HG02588 (cell line): ENCODE results near the gene DDX27.

Experiments
- ATAC-seq: cut with Tn5 transposase; IDR thresholded peaks from one replicate; pipeline ENCODE4 v1.9.1; 2021; ENCODE audit warnings: mild to moderate bottlenecking, moderate library complexity; ENCODE audit not compliant: unreplicated experiment

Gene DDX27

DNA sequence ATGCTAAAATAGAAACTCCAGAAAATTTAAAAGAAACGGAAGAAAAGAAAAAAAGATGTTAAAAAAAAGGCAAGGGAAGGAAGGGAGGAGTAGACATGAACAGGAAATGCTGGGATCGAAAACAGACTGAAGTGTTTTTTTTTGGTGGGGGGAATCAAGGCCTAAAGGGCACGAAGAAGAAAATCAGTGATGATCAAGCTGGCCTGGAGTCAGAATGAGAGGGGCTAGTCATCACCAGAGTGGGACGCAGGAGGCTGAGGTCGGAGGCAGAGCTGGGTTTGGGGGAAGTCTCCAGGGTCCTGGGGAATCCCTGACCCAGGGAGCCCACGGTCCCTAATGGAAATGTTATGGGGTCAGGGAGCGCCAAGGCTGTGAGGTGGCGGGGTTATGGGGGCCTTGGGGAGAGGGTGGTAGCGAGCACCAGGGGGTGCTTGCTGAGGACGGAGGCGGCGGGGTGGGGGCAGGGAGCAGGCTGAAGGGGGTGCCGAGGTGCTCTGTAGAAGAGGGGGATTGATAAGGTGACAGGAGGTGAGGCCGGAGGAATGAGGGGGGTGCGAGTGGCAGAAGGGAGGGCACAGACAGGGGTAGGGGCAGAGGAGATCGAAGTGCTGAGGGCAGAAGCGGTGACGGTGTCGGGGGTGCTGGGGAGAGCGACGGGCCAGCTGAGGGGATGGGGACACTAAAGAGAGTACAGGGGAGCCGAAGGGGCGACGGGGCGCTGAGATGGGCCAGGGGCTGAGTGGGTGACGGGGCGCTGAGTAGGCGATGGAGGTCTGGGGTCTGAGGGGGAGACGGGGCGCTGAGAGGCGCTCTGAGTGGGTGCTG, 58.0 kb downstream of the DDX27 start:
- no peak for ATAC-seq

DNA sequence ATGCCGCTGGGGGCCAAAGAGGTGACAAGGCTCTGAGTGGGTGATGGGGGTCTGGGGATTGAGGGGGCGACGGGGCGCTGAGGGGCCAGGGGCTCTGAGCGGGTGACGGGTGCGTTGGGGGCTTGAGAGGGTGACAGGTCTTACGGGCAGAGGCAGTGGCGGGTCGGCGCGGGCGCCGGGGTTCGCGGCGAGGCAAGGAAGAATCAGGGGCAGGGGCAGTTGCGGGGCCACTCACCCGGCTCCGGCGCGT, 58.5 kb downstream of the DDX27 start:
- no peak for ATAC-seq

- peak; percentile 81 for ATAC-seq
Measured at GRCh38 chr20:49278036-49278817, 59.0 kb downstream of the DDX27 start, which contains the start of gene ZNFX1. TSS of gene ZNFX1 (minus strand) at chr20:49278057. CDS start at chr20:49275839, 2,218 bp downstream.

GRCh38 chr20:49278818-49279676, 59.8 kb downstream of the DDX27 start:
- no peak for ATAC-seq

DNA sequence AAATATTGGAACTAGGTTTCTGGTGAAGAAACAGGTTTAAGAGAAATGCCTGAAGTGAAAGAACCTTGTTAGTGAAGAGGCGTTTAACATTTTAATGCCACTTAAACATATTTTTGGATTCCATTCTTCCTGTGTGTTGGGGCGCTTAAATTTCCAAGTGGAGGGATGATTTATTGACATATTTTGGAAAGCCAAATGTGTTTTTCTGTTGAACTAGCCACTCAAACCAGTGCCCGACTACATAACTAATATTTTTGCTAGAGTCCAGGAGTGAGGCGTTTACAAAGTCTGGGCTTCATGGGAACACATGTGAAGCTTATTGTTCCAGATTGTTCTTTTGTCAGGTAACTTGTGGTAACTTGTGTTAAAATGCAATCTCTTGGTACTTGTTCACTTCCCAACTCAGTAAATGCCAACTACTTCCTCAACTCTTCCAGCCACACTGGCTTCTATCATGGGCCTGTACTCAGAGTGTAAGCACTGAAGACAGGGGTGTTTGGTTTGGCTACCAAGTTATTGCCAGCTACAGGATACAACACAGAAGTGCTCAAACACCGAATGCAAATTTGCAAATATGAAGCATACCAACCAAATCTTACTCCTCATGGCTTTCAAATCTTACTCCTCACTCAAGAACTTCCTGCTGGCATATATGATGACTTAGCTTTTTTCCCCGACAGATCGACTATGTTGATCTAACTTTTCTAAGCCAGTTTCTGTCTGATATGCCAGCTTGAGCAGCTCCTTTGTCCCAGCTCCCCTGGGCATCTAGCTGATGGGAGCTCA, 60.7 kb downstream of the DDX27 start:
- ATAC-seq = no peak

- no peak for ATAC-seq
Measured at GRCh38 chr20:49280463-49281058, 61.3 kb downstream of the DDX27 start.

DNA sequence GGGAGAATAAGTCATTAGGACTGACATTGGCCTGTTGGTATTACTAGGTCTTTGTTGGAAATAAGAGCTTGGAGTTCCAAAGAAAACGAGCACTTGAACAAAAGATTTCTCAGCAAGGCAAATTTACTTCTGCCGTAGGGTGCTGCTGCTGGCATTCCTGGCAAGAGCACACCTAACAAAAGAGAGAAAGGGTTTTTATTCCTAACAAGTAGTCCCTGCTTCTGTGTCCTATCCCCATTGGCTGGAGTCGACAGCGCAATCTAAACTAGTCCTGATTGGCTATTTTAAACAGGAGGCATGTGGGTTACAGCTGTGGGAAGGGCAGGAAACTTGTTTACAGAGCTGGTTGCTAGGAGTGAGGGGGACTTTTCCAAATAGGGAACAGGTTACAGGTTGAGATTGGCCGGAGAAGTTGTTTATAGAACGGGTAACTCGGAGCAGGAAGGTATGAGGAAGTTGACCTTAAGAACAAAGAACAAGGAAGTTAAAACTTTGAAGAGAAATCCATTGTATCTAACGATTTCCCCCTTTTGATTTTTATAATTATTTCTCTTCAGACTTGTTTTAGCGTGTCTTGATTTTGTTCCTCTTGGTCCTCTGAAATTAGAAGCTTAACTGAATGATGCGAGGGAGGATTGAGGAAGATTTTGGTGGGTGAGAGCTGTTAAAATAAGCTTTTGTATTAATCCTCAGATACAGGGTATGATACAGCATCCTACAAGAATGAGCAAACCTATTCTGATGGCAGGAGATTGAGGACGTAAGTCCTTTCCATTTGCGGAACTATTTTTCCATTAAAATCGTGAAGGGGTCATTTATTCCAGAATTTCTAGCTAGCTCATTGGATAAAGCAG, 62.1 kb downstream of the DDX27 start:
- ATAC-seq = no peak

DNA sequence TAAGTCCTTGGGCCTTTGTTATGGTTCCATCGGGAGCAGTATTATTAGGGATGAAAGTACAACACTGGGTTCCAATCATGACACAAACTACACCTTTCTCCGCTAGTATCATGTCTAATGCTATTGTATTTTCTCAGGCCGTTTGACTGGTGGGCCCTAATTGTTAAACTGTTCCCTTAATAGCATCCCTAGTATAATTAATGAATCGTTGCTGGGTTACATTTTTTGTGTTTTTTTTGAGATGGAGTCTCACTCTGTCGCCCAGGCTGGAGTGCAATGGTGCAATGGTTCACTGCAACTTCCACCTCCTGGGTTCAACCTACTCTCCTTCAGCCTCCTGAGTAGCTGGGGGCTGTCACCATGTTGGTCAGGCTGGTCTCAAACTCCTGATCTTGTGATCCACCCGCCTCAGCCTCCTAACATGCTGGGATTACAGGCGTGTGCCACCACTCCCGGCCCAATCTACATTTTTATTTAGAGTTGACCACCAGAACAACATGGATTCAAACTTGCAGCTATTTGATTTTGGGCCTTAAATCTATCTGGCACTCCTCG, 62.8 kb downstream of the DDX27 start:
- no peak for ATAC-seq

- ATAC-seq = no peak
Measured at GRCh38 chr20:49282584-49283171, 63.5 kb downstream of the DDX27 start.

DNA sequence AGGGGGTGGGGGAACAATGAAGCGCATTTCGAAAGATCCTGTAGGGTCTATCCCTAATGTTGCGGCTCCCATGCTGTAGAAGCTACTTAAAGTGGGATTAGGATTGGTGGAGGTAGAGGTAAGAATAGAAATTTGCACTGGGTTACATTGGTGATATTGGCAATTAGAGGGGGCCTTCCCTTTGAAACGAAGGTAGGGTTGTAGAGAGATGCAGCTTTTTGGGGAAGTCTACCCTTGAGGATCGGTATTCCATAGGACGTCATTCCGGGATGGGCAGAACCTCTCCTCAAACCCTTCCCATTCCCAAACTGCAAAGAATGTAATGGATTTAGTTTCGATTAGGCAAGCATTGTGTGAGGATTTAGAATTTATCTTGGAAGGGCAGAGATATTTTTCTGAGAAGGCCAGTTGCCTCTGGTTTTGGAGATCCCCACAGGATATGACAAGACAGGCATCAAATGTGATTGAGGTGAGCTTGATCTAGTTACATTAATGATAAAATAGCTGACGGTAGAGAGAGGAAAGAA, 64.0 kb downstream of the DDX27 start:
- no peak for ATAC-seq

DNA sequence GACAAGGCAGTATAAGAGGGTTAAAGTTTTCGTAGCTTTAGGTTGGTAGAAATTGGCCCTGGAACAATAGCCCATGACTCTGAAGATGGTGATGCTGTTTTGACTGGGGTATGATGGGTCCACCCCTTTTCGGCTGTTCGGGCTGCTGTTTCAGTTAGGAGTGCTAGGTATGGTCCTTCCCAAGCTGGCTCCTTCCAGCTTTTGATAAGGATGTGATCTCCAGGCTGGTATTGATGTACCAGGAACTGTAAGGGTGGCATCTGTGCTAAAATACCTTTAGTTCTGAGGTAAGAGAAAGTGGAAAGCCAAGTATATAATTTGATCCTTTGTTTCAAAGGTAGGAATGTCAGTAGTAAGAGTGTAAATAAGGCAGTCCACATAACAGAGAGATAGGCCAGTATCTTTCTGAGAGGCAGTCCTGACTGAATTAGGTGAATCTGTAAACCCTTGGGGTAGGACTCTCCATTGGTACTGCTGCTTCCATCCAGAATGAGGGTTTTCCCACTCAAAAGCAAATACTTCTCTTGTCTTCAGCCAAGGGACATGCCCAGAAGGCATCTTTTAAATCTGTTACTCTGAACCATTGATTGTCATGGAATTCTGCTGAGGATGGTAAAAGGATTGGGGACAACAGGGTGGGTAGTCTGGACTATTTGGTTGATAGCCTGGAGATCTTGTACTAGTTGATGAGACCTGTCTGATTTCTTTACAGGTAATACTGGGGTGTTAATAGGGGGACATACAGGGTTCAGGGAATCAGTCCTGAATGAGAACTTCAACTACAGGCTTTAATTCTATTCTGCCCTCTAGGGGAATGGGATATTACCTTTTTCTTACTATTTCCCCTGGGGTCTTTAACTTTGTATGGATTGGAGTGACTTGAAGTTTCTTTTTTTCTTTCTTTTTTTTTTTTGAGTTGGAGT, 64.7 kb downstream of the DDX27 start:
- no peak for ATAC-seq

- no peak for ATAC-seq
Measured at GRCh38 chr20:49284818-49285217, 65.6 kb downstream of the DDX27 start.

GRCh38 chr20:49285233-49285668, 66.0 kb downstream of the DDX27 start:
- ATAC-seq = no peak

DNA sequence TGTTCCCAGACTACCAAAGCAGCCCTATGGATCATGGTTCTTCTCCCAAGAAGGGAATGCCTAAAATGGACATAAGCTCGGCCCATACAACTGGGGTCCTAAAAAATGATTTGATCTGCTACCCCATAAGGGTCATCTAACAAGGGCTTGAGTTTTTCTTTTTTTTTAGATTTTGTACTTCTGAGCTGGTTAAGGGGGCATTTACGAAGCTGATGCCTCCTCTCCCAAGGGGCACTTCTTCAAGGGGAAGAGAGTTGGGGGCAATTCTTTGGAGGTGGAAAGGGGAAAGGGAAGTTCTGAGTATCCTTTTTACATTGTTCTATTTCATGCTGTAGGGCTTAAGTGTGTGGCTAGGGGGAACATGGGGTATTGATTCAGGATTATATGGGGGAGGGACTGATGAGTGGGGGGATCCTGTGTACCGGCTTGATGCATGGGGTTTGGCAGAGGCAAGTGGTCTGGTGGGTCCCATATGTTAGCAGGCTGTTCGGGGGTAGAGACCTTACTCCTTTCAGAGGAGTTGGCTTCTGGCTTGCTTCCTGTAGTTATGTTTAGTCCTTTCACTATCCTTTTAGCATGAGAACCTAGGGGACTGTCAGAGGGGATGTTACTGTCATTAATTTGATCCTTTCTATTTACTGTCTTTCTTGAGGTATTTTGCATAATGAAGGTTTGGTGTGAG, 66.7 kb downstream of the DDX27 start:
- no peak for ATAC-seq

DNA sequence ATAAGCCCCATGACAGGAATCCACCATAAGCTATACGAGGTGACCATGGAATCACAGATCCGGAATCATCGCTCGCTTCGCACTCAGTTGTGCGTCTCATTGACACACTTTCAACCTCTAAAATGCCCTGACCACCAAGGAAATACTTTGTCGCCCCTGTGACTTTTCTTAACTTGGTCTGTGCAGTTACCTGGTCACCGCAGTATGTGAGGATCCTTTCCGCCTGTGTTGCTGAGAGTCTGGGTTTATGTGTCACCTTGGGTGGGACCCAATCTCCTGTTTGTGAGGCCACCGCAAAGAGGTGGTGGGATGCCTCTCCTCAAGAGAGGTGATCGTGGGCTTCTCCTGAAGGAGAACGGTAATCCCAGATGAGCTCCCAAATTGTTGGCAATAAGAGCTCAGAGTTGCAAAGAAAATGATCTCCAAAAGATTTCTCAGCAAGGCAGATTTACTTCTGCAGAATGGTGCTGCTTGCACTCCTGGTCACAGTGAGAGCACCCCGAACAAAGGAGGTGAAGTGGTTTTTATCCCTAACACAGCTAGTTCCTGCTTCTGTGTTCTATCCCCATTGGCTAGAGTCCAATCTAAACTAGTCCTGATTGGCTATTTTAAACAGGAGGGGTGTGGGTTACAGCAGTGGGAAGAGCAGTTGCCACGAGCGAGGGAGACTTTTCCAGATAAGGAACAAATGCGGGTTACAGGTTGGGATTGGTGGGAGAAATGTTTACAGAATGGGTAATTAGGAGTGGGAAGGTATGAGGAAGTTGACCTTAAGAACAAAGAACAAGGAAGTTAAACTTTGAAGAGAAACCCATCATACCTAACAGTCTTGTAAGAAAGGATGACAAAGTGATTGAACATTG, 67.7 kb downstream of the DDX27 start:
- ATAC-seq = no peak
